GM18507 (cell line): ENCODE results near the gene HERC3.

Experiments used
- DNase-seq: peaks from one replicate; pipeline ENCODE4 v3.0.0; 2011; ENCODE audit warnings: low read depth; ENCODE audit not compliant: insufficient read length; ENCODE audit errors: extremely low spot score
- FAIRE-seq: peaks from 2 replicates; lab custom pipeline; 2011; peaks lifted over from hg19 to GRCh38; lab: Jason Lieb, UNC

The HERC3 gene

GRCh38 chr4:88705223-88705622 lies 112.9 kb downstream of the HERC3 start:
- no peak for FAIRE-seq

GRCh38 chr4:88705805-88706492 lies 113.7 kb downstream of the HERC3 start:
- DNase-seq (no peak), FAIRE-seq (no peak)

More at GRCh38 chr4:88705223-88705622, 112.9 kb downstream of the HERC3 start:
- no peak for DNase-seq

- no peak for DNase-seq
- FAIRE-seq = no peak
Measured at GRCh38 chr4:88706574-88706973, 114.3 kb downstream of the HERC3 start.

GRCh38 chr4:88709989-88710388 lies 117.7 kb downstream of the HERC3 start:
- FAIRE-seq = no peak

GRCh38 chr4:88713782-88714181 lies 121.5 kb downstream of the HERC3 start:
- FAIRE-seq (no peak), DNase-seq (no peak)

More at GRCh38 chr4:88709989-88710388, 117.7 kb downstream of the HERC3 start:
- DNase-seq = no peak

DNA sequence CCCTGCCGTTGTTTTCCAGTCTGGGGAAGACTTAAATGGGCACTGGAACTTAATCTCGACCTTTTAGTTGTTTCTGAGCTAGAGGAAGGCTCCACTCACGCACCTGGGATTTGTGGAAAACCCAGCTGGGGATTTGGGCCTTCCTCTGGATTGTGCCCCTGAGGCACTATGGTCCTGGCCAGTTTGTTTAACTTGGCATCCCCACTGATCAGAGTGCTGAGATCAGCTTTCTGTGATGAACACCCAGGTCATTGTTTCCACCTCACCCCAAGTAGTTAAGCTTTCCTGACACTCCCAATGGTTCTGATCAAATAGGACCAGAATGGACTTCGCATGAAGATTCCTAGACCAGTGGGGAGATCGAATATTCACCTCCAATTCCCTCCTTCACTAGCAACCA lies 125.8 kb downstream of the HERC3 start:
- no peak for FAIRE-seq
- no peak for DNase-seq

GRCh38 chr4:88719381-88719780 lies 127.1 kb downstream of the HERC3 start:
- no peak for FAIRE-seq
- DNase-seq = no peak

- no peak for DNase-seq
- FAIRE-seq = no peak
Measured at GRCh38 chr4:88720451-88721428, 128.5 kb downstream of the HERC3 start.

DNA sequence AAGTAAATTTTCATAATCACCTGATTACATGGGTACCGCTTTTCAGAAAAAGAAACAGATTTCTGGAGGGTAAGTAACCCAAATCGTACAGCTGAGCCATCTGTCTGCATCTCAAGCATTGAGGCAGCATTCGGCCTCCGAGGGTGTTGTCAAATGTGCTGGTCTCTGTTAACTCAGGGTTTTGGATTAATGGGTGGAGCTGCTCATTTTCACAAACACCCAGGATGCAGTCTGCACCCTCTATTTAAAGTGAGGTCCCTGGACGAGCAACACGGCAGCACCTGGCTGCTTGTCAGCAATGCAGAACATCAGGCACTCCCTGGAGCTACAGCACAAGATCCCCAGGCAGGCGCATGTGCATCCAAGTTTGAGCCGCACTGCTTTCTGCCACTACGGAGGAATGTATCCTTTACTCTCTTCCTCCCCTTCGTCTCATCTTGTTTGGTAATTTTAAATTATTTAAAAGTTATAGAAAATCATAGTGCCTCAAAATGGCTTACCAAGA lies 130.0 kb downstream of the HERC3 start:
- DNase-seq (no peak), FAIRE-seq (no peak)

DNA sequence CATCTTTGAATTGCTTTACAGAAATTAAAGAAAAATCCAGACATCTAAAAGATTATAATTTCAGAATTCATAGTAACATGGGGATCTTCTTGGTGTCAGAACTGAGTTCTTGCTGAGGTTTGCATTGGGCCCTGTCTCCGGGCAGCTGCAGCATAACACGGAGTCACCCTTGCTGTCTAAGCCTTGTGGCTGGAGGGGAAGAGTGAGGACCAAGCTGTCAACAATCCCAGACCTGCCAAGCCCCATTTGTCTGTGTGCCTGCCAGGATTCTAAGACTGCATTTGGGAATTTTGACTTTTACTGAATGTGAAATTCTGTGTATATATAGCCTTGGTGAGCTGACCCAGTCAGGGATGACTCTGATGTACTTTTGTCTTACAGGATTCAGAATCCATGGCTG lies 130.5 kb downstream of the HERC3 start:
- DNase-seq = no peak
- FAIRE-seq = no peak

GRCh38 chr4:88724406-88724805 lies 132.1 kb downstream of the HERC3 start:
- no peak for FAIRE-seq

DNA sequence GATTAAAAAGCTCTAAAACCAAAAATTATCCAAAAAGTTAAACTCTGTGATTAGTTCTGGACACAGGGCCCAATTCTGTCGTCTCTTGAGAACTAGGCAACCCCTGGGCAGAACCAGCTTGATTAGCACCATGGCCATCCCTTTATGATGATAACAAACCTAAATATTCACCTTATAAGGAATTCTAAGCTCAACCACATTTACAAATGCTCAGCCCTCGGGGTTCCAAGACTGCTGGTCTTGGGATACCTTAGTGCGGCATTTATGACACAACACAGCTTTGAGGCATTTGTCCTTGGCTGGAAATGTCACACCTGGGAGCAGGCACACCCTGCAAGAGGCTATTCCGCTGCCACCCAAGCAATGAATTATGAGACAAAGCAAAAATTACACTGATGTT lies 132.9 kb downstream of the HERC3 start:
- FAIRE-seq = no peak
- no peak for DNase-seq

More at GRCh38 chr4:88724406-88724805, 132.1 kb downstream of the HERC3 start:
- no peak for DNase-seq

DNA sequence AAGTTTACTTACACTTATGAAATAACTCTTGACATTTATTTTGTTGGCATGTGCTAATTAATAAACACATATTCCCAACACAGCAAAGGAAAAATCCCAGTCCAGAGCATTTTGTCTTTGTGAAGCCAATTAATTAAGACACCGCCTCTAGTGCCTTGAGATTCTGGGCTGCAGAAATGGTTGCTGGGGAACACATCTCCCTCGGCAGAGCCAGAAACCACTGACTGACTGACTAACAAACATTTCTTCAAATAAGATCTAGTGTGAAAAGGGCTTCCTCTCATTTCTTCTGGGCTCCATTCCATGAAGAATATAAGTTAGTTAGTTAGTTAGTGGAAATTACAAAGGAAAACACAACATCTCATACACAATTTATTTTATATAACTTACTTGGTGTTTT lies 133.7 kb downstream of the HERC3 start:
- FAIRE-seq = no peak
- DNase-seq = no peak

DNA sequence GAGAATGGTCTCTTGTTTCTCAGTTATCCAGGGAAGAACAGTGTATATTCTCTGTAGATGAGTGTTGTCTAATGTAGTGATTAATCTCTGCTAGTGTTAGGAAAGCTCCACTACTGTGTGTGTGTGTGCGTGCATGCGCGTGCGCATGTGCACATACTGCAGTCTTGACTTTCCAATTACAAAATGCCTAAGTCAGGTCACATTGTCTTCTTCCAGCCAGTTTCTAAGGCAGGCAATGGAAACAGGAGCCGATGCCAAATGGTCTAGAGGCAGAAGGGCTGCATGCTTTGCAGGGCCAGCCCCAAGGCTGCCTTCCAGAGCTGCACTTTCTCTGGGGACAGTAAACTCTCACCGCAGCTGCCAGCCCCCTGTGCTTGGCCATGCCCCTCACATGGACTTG lies 135.9 kb downstream of the HERC3 start:
- DNase-seq (no peak), FAIRE-seq (no peak)

DNA sequence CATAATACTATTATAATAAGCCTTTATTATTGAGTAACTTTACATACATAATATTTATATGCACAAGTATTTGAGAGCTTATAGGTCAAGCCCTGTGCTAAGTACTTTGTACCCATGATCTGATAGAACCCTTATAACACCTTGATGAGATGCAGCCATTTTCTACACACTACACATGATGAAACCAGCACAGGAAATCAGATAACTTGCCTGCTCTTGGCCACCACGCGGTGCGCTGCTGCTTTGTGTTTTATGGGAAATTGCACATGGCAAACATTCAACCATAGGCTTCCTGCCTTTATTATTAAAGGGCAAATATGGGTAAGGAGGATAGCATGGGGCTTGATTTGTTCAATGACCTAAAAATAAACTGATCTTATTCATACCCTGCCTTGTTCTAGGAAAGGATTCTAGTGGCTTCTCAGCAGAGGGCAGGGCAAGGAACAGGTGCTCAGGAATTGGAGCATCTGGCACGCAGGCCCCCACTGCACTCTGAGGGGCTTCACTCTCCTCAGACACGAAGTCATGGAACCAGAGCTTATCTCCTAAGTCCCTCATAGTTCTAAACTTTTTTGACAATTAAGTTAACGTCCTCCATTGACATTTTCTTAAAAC lies 137.0 kb downstream of the HERC3 start:
- FAIRE-seq (no peak), DNase-seq (no peak)

DNA sequence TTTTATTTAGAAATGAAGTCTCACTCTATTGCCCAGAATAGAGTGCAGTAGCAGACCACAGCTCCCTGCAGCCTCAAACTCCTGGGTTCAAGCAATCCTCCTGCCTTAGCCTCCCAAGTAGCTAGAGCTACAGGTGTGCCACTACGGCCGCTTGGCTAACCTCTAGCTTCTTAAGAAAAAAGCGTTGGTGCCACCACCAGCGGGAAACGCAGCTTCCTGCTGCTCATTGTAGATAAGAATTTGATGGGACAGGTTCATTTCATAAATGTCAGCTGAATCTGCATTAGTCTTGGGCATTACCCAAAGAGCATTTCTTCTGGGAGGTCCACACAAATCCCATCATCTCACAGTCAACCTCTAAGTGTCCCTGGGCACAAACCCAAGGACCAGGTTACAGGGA lies 138.5 kb downstream of the HERC3 start:
- no peak for FAIRE-seq
- DNase-seq = no peak

- DNase-seq (no peak), FAIRE-seq (no peak)
Measured at GRCh38 chr4:88731381-88731780, 139.1 kb downstream of the HERC3 start.

DNA sequence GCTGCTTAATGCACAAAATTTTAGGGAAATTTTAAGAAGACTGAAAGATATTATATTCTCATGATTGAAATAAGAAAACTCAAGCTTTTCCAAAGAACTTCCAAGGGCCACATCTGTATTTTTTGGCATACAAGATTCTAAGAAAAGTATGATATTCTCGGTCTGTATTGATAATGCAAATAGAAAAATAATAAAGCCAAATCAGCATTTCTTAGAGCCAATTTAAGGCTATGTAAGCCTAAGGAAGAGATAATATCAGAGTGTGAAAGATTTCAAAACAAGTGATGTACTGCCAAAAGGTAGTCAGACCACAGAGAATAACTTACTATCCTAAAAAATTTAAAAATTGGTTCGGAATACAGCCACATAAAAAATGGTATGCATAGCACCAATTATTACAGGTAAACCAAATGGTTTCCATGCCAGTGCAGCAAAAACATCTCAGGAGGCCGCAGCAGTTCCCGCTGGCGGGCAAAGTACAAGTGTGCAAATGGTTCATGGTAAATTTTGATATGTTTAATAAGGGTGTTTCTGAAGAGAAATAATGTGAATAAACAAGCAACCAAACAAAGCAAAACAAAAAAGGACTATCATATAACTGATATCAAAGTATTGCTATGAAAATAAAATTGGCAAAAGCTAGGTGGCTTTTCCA lies 140.6 kb downstream of the HERC3 start:
- no peak for FAIRE-seq
- DNase-seq = no peak

DNA sequence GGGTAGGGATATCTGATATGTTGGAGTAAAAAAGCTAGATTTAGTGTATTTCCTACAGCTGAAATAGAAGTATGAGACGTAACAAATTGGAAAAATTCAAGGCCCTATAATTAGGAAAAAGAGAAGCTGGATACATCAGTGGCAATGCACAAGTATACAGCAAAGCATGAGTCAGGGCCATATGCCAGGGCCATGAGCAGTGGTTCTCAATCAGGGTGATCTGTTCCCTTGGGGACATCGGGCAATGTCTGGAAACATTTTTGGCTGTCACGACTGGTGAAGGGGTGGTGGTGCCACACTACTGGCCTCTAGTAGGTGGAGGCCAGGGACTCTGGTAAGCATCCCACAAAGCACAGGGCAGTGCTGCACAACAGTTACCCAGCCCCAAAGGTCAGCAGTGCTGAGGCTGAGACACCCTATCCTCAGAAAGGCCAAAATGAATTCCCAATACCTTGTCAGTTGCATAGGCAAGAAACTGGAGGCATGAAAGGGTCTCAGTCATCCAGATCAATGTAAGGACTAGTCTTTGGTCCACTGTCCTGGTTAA lies 142.2 kb downstream of the HERC3 start:
- FAIRE-seq (no peak), DNase-seq (no peak)
